Diencephalon (tissue), 1 donor: ENCODE results near the gene SLCO1A2. TPM values are rescaled to one million over a fixed set of nuclear protein-coding genes. Genes with fewer than 3 reads are reported as not detected.

Source experiments
- total RNA-seq: library from RNA; depleted of rRNA; stranded (reverse); fragments of >200 nt; gene quantifications from one replicate; pipeline ENCODE4 v1.2.3, GENCODE V29; 2014

Gene SLCO1A2
- 11.3 TPM for total RNA-seq

DNA sequence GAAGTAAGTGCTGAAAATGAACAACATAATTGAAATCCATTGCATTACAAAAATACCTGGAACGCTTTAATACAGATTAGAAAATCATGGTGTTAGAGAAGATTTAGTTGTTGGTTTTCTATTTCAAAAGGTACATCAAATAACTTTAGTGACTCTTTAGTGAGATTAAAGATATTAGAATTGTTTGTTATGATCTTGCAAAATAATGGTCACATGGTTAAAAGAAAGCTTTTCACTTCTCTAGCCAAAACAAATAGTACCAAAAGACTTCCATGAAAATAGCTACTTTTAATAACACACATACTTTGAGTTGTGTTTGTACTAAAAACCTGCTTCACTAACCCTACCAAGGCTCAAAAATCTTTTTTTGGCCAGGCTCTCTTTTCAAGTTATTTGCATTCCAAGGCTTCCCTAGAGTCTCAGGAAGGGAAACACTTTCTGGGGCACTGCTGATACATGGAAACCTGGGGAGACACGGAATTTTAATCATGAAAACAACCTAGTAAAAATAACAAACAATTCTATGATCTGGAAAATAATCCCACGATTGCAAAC lies at the start of gene SLCO1A2:
Gene SLCO1A2, minus strand, starts transcription at position 147 of the 555 bp plus-strand sequence. CDS start 270 bp downstream, outside the sequence.

GRCh38 chr12:21372602-21373001 lies 37.9 kb upstream of the SLCO1A2 start, which contains the start of gene IAPP:
IAPP (plus strand) TSS chr12:21372902; CDS start chr12:21373352, 450 bp downstream.

Other genes starting within 250 kb of the SLCO1A2 start
- not detected for gene SLCO1B1, start 203.7 kb downstream of the SLCO1A2 start, total RNA-seq
- gene IAPP, start 38.0 kb upstream of the SLCO1A2 start, total RNA-seq = not detected
- 24.2 TPM for gene PYROXD1, start 102.7 kb upstream of the SLCO1A2 start, total RNA-seq
- 26.5 TPM for gene RECQL, start 166.7 kb upstream of the SLCO1A2 start, total RNA-seq
- gene GOLT1B, start 166.9 kb upstream of the SLCO1A2 start, total RNA-seq = 55.8 TPM
- 2.3 TPM for gene SPX, start 191.4 kb upstream of the SLCO1A2 start, total RNA-seq